ENCODE measurements around the gene IAH1.

The IAH1 gene

GRCh38 chr2:9474361-9475057 lies at the start of gene IAH1:
TSS of gene IAH1 (plus strand) at chr2:9474551. CDS start at chr2:9474567, 16 bp downstream.
- peak; percentile 74 to 81 for DNase-seq

- DNase-seq: no peak
Measured at GRCh38 chr2:9428965-9429577, 45.3 kb upstream of the IAH1 start.

DNA sequence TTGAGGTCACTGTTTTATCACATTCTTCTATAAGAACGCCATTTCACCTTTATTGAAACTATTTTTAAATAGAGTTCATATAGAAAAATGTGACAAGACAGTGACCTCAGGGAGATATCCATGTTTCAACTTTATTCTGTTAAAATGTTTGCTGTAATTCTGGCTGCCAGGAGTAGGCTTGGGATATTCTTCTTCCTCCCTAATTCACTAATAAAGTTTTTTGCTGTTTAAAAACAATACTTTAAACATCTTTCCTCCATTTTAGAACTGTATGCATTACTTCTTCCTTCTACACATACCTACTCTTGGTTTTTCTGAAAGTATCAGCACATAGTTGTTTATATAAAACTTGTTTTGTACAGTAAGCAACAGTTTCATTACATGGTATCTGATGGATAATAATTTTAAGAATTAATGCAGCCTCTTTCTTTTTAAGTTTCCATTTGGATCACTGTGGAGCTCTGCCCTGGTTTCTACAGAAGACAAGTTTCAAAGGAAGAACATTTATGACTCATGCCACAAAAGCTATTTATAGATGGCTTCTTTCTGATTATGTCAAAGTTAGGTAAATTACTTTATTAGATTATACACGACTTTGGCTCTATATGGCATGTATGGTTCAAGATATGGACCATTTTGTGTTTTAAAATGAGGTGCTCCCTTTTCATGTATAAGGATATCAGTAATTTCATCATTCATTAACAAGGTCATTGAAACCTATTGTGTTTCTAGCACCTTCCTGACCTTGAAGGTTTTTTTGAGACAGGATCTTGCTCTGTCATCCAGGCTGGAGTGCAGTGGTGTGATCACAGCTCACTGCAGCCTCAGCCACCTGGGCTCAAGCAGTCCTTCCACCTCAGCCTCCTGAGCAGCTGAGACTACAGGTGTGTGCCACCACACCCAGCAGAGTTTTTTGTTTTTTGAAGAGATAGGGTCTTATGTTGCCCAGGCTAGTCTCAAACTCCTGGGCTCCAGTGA lies 43.7 kb upstream of the IAH1 start:
- DNase-seq: no peak

GRCh38 chr2:9434489-9434888 lies 39.9 kb upstream of the IAH1 start:
- DNase-seq: no peak

DNA sequence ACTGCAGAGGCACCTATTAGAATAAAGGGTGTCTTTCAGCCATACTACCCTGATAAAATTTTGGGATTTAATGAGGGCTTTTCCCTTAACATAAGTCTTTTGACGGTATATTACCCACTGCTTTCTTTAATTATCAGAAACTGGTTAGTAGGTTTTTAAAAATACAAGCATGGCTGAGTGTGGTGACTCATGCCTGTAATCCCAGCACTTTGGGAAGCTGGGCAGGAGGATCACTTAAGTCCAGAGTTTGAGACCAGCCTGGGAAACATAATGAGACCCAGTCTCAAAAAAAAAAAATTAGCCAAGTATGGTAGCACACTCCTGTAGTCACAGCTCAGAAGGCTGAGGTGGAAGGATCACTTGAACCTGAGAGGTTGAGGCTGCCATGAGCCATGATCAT lies 34.8 kb upstream of the IAH1 start:
- no peak for DNase-seq

DNA sequence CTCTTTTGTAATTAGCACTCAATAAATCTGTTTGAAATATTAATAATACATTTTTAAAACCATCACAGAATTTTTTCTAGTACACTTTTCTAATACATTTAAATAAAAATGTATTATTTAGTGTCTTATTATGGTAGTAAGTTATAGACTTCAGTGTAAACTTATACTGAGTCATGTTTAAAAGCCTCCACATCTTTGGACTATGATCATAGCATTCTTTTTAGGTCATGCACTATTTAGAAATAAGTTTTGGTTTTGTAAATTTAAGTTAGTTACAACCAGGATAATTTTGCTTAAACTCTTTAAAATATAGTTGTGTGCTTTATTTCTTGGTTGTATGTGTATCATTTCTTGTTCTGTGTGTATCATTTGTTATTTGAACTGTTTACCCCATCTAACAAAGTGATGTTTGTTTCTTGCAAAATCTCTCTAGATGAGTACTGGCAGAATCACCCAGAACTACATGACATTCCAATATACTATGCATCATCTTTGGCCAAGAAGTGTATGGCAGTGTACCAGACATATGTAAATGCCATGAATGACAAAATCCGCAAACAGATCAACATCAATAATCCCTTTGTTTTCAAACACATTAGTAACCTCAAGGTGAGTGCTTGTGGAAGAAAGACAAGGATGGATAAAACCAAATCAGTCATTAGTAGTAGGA lies 34.2 kb upstream of the IAH1 start:
- no peak for DNase-seq

- no peak for DNase-seq
Measured at GRCh38 chr2:9441556-9441955, 32.8 kb upstream of the IAH1 start.

GRCh38 chr2:9443526-9443925 lies 30.8 kb upstream of the IAH1 start:
- no peak for DNase-seq

DNA sequence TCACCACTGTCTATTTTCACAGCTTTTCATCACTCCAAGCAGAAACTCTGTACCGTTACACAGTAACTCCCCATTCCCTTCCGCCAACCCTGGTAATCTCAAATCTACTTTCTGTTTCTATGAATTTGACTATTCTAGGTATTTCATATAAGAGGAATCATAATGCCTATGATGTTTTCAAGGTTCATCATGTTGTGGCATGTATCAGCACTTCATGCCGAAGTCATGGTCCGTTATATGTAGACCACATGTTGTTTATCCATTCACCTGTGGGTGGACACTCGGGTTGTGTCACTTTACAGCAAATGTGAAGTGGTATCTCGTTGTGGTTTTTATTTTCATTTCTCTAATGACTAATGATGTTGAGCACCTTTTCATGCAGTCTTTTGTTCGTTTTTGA lies 29.3 kb upstream of the IAH1 start:
- DNase-seq: no peak

GRCh38 chr2:9451231-9451630 lies 23.1 kb upstream of the IAH1 start:
- DNase-seq: no peak

DNA sequence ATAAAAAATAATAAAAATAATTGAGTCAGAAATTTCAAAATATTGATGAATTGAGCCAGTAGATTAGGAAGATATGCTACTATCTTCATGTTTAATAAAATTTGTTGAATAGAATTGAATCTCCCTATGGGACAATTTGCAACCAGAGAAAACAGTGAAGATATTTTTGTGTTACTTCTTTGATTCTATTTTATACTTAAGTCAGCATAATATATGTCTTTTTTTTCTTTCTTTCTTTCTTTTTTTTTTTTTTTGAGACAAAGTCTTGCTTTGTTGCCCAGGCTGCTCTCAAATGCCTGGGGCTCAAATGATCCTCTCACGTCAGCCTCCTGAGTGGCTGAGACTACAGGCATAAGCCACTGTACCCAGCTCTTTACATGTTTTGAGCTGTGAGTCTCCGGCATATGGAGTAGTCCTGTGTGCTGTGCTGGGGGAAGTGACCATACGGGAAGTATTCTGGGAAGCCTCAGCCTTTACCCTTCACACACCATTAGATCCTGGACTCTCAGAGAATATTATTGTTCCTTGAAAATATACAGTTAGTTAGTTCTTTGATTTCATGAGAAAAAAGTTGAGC lies 13.8 kb upstream of the IAH1 start:
- no peak for DNase-seq

GRCh38 chr2:9461079-9461478 lies 13.3 kb upstream of the IAH1 start:
- no peak for DNase-seq

DNA sequence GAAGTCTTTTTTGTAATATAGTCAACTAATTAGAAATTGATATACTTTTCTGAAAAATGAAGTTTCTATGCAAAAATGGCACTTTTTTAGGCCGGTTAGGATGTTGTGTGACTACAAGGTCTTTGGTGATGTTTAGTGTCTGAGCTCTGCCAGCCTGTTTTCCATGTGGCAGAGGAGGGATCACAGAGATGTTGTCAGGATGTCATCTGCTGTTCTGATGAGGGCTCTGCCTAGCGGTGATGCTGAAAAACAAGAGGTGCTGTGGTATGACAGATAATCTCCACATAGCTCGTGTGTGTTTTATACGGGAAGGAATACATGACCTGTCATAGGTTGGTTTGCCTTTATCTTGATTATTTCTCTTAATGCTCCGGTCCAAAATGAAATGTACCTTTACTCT lies 12.0 kb upstream of the IAH1 start:
- DNase-seq: no peak

DNA sequence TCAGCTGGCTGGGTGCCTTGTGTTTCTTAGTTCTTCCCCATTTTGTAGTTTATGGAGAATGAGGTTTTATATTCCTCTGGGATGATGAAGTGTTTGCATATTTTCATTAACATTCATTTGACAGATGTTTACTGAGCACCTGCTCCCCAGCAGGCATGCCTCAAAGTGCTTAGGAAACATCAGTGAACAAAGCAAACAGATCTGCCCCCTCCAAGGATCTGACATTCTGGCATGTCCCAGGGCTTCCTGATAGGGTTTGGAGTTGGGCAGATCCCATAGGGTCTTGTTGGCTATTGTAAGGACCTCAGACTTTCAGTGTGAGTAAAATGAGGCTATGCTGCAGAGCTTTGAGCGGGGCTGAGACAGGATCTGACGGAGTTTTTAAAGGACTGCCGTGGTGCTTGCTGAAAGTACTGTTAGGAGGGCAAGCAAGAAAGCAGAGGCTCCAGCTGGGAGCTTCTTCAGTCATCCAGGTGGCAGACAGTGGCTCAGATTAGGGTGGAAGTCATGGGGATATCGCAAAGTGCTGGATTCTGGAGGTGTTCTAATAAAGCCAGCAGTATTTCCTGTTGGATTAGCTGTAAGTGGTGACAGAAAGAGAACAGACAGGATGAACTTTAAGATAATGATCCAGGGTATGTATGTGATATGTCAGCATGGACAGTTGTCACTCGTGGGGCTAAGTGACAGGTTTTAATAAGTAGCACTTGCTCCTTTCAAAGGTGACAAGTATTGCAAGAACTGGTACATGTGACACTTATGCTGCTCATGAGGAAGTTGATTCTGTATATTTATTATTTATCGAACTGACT lies 11.3 kb upstream of the IAH1 start:
- no peak for DNase-seq

GRCh38 chr2:9463698-9464034 lies 10.7 kb upstream of the IAH1 start:
- no peak for DNase-seq

GRCh38 chr2:9465170-9465569 lies 9.2 kb upstream of the IAH1 start:
- no peak for DNase-seq

DNA sequence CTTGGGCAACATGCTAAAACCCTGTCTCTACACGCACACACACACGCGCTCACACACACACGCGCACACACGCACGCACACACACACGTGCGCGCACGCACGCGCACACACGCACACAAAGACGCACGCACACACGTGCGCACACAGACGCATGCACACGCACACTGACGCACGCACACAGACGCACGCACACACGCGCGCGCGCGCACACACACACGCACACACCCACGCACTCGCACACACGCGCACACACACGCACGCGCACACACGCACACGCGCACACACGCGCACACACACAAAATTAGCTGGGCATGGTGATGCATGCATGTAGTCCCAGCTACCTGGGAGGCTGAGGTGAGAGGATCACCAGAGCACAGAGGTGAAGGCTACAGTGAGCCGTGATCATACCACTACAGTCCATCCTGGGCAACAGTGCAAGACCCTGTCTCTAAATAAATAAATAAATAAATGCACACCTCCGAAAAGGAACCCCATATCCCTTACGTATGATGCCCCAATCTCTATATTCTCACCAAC lies 8.1 kb upstream of the IAH1 start:
- DNase-seq: no peak

DNA sequence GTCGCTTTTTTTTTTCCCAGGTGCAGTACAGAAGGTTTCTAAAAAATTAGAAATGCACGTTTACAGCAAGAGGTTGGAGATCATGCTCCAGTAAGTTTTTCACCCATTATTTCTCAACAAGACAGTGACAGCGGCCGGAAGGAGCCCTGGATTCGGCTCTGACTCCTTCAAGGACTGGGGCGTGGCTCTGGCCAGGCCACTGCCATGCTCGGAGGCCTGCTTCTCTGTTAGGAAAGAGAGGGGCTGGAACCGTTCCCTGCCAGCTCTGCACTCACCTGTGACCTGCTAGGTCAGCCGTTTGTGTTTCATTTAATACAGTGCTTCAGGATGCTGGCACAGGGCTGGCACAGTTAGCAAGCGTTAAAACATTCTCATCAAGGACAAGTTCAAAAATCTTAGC lies 6.7 kb upstream of the IAH1 start:
- DNase-seq: no peak

DNA sequence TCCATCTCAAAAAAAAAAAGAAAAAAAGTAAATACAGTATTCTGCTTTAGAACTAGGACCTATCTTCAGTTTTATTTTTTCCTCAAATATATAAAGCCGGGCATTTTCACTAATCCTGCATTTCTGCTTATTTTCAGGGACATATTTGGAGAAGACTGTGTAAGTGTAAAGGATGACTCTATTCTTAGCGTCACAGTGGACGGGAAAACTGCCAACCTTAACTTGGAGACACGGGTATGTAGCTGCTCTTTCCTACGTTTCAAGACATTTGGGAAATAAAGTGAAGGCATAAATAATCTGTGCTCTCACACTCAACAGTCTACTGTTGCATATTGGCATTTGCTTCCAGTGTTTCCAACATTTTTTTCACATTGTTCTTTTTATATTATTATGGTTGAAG lies 3.1 kb upstream of the IAH1 start:
- DNase-seq: no peak

DNA sequence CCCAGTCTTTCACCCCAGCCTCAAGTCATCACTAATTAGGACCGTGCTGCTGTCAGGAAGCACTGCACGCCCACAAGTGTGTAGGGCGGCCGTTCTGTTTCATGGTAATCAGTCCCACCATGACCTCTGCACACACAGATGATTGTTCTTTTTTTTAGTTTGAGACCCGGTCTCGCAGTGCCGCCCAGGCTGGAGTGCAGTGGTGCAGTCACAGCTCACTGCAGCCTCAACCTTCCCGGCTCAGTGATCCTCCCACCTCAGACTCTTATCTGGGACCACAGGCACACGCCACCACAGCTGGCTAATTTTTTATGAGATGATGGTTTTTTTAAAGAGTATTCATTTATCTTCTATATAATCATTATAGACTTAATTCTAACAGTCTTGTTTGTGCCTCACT lies 1.8 kb upstream of the IAH1 start:
- no peak for DNase-seq

DNA sequence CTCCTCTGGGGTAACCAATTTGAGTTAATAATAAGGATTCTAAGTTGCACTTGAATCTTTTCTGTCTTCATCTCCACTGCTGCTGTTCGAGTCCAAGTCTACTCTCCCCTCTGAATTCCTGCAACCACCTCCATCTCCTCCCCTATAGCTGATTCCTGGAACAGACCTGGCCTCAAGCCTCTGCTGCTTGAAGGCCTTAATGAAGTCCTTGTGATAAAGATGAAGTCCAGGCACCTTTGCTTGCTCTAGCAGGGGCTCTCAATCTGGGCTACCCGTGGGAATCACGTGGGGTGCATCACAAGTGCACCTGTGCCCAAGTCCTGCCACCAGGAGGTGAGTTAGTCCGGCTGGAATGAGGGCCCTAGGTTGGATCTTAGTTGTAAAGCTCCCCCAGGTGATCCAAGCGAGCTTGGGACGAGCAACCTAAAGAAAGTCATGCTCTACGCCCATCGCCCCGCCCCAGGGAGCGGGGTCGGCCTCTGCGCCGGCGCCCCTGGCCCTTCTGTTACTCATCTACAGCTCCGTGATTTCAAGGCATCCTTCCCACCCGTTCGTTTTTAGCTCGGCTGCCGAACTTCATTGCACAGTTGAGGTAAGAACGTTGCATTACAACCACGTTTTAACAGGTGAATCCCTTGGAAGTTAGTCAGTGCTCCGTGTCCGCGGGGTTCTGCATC lies 905 bp upstream of the IAH1 start:
- DNase-seq: peak in 1 of 2 donors; percentile 26
